ENCODE results near the gene CLDN10.
"Not testable (repeated sequence)": the region's sequence is repeated elsewhere in the genome, so short reads cannot be mapped to it uniquely, and the experiment has no call there.

Gene CLDN10

GRCh38 chr13:95552539-95553441, at the start of gene CLDN10:
Gene CLDN10, plus strand, starts transcription at chr13:95552720. Its CDS starts 34 bp downstream, at chr13:95552754.
- peak; percentile 47 for DNase-seq (ENCODE audit: low spot score)

DNA sequence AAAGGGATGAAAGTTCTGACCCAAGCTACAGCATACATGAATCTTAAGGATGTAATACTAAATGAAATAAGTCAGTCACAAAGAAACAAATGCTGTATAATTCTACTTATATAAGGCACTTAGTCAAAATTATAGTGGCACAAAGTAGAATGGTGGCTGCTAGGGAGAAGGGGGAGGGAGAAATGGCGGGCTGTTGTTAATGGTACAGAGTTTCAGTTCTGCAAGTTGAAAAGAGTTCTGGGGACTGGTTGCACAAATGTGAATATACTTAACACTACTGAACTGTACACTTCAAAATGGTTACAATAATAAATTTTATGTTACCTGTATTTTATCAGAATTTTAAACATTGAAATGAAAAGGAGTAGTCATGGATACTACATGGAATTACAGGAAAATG, 48.9 kb upstream of the CLDN10 start:
- DNase-seq (ENCODE audit: low spot score), result no peak

- DNase-seq (ENCODE audit: low spot score), result no peak
Measured at GRCh38 chr13:95505265-95505664, 47.3 kb upstream of the CLDN10 start.

- DNase-seq (ENCODE audit: low spot score), result no peak
Measured at GRCh38 chr13:95505986-95506385, 46.5 kb upstream of the CLDN10 start.

DNA sequence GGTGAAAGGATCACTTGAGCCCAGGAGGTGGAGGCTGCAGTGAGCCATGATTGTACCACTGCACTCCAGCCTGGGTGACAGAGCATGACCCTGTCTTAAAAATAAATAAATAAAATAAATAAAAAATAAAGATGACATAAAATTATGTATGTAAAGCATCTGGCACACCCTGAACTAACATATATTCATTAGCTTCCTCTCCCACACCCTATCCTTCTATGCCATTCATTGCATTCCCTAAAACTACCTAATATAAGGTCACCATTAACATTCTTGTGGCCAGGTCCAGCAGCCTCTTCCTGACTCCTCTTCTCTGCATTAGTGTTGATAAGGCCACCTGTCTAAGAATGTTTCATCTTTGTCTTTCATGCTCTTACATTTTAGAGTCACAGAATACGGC, 44.5 kb upstream of the CLDN10 start:
- no peak for DNase-seq (ENCODE audit: low spot score)

DNA sequence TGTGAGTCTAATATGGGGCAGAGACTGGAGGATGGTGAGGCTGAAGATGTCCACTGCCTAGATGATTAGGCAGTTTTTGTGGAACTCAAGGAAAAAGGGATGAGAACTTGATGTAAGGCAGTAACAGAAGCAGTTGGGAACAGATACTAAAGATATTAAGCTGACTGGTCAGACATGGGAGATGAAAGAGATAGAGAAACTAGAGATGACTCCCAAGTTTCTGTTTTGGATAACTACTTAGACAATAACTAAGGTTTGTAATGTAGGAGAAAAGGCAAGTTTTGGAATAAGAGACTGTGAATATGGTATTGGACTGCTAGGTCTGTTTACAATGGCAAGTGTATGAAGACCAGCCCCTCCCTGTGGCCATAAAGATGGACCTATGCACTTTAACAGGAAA, 43.5 kb upstream of the CLDN10 start:
- no peak for DNase-seq (ENCODE audit: low spot score)

DNA sequence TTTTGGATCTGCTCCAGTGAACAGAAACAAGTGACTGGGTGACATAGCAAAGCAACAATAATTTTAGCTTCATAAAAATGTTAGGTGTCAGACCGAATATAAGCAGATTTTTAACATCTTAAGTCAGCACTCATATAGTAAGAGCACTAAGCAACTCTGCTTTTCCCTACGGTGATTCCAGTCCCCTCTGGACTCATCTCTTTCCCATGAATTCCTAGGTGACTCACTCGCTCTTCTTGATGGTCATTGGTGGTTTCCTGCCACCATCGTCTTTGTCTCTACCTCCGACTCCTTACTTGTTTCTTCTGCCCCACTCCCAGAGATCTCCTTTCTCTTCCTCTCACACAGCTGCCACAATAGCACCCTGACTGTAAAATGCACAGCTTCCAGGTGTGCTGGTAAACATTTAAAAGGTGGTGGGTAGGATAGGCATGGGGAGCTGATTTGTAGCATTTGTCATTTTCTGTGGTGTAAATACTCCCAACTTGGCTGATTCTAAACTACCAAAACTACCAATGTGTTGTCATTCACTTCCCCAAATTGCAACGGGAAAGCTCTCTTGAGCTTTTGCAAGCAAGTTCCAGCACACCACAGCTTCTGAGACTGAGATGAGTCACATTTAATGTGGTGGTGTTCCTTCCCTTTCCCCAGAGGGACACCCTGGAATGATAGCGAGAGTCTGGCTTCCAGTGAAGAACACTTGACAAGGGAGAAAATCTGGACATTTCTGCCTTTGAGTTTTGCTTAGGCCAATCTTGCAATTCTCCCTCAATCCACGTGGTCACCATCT, 42.8 kb upstream of the CLDN10 start:
- no peak for DNase-seq (ENCODE audit: low spot score)

GRCh38 chr13:95510950-95511349, 41.6 kb upstream of the CLDN10 start:
- DNase-seq (ENCODE audit: low spot score), result no peak

GRCh38 chr13:95512424-95512823, 40.1 kb upstream of the CLDN10 start:
- no peak for DNase-seq (ENCODE audit: low spot score)

DNA sequence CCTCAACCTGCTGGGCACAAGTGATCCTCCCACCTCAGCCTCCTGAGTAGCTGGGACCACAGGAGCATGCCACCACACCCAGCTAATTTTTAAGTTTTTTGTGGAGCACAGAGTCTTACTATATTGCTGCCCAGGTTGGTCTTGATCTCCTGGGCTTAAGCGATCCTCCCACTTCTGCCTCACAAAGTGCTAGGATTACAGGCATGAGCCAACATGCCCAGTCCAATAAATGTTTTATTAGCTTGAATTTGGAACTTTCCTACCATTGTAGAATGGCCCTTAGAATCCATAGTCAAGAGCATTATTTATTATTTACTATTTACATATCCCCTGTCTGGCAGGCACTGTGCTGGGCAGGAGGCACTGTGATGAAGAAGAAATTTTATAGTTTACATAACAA, 39.6 kb upstream of the CLDN10 start:
- no peak for DNase-seq (ENCODE audit: low spot score)

DNA sequence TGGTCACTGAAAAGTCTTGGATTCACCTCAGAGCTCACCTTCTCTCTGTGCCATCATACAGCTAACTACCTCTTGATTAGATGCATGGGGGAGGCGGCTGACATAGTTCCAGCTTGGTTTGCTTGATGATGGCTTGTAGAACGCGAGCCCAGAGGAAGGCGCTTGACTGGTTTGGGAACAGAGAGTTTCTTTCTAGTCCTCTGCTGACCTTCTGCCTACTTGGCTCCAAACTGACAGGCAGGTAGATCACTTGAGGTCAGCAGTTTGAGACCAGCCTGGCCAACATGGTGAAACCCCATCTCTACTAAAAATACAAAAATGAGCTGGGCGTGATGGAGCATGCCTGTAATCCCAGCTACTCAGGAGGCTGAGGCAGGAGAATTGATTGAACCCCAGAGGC, 36.9 kb upstream of the CLDN10 start:
- DNase-seq (ENCODE audit: low spot score), result not testable (repeated sequence)

DNA sequence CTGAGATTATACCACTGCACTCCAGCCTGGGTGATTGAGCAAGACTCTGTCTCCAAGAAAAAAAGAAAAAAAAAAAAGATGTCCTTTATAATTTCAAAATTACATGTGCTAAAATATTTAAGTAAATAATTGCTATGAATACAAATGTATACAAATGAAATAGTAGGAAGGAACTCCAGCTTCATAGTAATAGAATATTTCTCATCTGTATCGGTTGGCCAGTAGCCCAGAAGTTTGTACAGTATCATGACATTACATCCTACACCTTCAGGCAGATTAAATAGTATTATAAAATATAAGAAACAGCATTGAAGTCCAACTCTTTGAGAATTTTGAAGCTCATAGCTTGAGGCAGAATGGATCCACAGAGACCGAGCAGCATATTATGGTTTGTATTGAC, 36.5 kb upstream of the CLDN10 start:
- no peak for DNase-seq (ENCODE audit: low spot score)

GRCh38 chr13:95516492-95516891, 36.0 kb upstream of the CLDN10 start:
- no peak for DNase-seq (ENCODE audit: low spot score)

GRCh38 chr13:95523598-95523997, 28.9 kb upstream of the CLDN10 start:
- no peak for DNase-seq (ENCODE audit: low spot score)

DNA sequence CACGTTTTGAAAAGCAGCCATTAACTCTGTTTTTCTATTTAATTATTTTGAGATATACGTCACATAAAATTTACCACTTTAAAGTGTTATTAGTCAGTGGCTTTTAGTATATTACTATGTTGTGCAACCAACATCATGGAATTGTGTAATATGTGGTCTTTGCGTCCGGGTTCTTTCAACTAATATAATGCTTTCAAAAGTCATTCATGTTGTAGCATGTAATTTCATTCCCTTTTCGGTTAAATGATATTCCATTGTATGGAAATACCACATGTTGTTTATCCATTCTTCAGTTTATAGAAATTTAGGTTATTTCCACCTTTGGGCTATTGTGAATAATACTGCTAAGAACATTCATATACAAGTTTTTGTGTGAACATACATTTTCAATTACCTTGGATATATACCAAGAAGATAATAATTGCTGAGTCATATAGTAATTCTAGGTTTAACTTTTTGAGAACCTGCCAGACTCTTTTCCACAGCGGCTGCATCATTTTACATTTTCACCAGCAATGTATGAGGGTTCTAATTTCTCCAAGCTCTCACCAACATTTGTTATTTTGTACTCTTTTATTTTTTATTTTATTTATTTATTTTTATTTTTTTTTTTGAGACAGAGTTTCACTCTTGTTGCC, 28.1 kb upstream of the CLDN10 start:
- DNase-seq (ENCODE audit: low spot score), result no peak

- no peak for DNase-seq (ENCODE audit: low spot score)
Measured at GRCh38 chr13:95527955-95528354, 24.6 kb upstream of the CLDN10 start.

DNA sequence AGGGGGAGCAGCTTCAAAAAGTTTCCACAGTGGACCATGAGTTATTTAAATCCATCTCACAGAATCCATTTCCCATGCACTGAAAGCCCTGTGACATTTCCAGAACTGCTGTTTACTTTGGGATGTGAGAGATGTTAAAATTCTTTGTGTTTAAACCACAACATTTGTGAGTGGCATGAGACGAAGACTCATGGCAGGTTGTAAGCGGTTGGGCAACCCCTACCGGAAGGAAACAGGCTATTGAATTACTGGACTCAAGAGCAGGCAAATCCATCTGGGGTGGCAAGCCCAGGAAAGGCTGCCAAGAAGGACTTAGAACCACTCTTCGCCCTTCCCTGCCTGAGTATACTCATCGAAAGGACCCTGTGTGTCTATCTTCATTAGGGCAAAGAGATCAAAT, 22.3 kb upstream of the CLDN10 start:
- DNase-seq (ENCODE audit: low spot score), result no peak

- DNase-seq (ENCODE audit: low spot score), result no peak
Measured at GRCh38 chr13:95533545-95534160, 18.9 kb upstream of the CLDN10 start.

DNA sequence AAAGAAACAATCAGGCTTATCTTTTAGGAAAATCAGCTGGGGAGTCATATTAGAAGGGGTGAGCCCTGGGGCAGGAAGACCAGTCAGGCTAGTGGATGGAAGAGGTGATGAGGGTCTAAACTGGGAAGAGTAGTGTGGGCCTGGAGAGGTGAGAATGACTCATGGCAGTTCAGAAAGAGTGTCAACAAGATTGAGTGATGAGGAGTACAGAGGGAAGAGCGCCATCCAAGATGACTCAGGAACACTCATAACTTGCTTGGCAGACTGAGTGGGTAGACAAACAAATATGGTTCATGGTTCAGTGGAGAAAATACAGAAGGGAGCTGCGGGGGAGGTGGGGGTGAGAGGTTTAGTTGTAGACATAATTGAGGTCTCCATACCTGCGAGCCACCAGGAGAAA, 17.3 kb upstream of the CLDN10 start:
- no peak for DNase-seq (ENCODE audit: low spot score)

- no peak for DNase-seq (ENCODE audit: low spot score)
Measured at GRCh38 chr13:95536632-95537241, 15.8 kb upstream of the CLDN10 start.

GRCh38 chr13:95540888-95541287, 11.6 kb upstream of the CLDN10 start:
- no peak for DNase-seq (ENCODE audit: low spot score)

GRCh38 chr13:95541308-95541707, 11.2 kb upstream of the CLDN10 start:
- no peak for DNase-seq (ENCODE audit: low spot score)

Measured in germinal center (tissue), 1 donor.